ENCODE results near the gene GET3. TPM values are rescaled to one million over a fixed set of nuclear protein-coding genes. Genes with fewer than 3 reads are reported as not detected.

Gene GET3
- total and polyA plus RNA-seq, 2 of the 13 experiments (the other 11 are each of a cell fraction or from before 2014, with no cell fraction given), result 57.7 to 59.4 TPM

DNA sequence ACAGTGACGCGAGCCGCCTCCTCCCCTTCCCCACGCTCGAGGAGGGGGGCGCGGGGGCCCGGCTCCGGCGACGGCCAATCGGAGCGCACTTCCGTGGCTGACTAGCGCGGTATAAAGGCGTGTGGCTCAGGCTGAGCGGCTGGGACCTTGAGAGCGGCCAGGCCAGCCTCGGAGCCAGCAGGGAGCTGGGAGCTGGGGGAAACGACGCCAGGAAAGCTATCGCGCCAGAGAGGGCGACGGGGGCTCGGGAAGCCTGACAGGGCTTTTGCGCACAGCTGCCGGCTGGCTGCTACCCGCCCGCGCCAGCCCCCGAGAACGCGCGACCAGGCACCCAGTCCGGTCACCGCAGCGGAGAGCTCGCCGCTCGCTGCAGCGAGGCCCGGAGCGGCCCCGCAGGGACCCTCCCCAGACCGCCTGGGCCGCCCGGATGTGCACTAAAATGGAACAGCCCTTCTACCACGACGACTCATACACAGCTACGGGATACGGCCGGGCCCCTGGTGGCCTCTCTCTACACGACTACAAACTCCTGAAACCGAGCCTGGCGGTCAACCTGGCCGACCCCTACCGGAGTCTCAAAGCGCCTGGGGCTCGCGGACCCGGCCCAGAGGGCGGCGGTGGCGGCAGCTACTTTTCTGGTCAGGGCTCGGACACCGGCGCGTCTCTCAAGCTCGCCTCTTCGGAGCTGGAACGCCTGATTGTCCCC lies 54.2 kb downstream of the GET3 start, which contains the start of gene JUNB (continued):
- TF ChIP-seq, protein P1, sequence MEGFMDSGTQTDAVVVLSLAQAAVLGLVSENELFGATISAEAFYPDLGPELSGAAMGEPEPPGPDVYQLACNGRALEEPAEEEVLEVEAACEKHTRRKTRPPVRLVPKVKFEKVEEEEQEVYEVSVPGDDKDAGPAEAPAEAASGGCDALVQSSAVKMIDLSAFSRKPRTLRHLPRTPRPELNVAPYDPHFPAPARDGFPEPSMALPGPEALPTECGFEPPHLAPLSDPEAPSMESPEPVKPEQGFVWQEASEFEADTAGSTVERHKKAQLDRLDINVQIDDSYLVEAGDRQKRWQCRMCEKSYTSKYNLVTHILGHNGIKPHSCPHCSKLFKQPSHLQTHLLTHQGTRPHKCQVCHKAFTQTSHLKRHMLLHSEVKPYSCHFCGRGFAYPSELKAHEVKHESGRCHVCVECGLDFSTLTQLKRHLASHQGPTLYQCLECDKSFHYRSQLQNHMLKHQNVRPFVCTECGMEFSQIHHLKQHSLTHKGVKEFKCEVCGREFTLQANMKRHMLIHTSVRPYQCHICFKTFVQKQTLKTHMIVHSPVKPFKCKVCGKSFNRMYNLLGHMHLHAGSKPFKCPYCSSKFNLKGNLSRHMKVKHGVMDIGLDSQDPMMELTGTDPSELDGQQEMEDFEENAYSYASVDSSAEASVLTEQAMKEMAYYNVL (CRISPR knock-in tag; IDR thresholded peaks at IDR 0.05; ENCODE audit: borderline replicate concordance), result no peak; the same call in 1 of the 2 replicates
- TF ChIP-seq ZNF614 (CRISPR knock-in tag; IDR thresholded peaks at IDR 0.05; ENCODE audit: borderline replicate concordance), result peak; percentile 93
- TF ChIP-seq TARDBP (CRISPR knock-in tag; IDR thresholded peaks at IDR 0.05), result peak; percentile 86
- TF ChIP-seq ZZZ3 (CRISPR knock-in tag; IDR thresholded peaks at IDR 0.05; ENCODE audit: borderline replicate concordance), result 0 out of 2 replicates have a peak, but pooled peaks have one; percentile 55
- TF ChIP-seq, protein P2, sequence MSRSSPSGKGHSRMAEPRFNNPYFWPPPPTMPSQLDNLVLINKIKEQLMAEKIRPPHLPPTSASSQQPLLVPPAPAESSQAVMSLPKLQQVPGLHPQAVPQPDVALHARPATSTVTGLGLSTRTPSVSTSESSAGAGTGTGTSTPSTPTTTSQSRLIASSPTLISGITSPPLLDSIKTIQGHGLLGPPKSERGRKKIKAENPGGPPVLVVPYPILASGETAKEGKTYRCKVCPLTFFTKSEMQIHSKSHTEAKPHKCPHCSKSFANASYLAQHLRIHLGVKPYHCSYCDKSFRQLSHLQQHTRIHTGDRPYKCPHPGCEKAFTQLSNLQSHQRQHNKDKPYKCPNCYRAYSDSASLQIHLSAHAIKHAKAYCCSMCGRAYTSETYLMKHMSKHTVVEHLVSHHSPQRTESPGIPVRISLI (CRISPR knock-in tag; IDR thresholded peaks at IDR 0.05; ENCODE audit: borderline replicate concordance), result 0 out of 2 replicates have a peak, but pooled peaks have one; percentile 21
- no peak for TF ChIP-seq NFRKB (IDR thresholded peaks at IDR 0.05)
- TF ChIP-seq ELF3 (CRISPR knock-in tag; IDR thresholded peaks at IDR 0.05), result peak; percentile 86
- no peak; the same call in 1 of the 2 replicates for TF ChIP-seq CREM (IDR thresholded peaks at IDR 0.05)
- TF ChIP-seq CREM (CRISPR knock-in tag; IDR thresholded peaks at IDR 0.05), result no peak
- TF ChIP-seq ZNF264 (CRISPR knock-in tag; IDR thresholded peaks at IDR 0.05), result no peak; the same call in 1 of the 2 replicates
- peak; percentile 99 for TF ChIP-seq SAP130 (CRISPR knock-in tag; IDR thresholded peaks at IDR 0.05; ENCODE audit: low read depth)
- TF ChIP-seq ZNF773 (CRISPR knock-in tag; IDR thresholded peaks at IDR 0.05; ENCODE audit: borderline replicate concordance), result no peak
- no peak for TF ChIP-seq TCF12 (IDR thresholded peaks at IDR 0.05)
- no peak for TF ChIP-seq TCF12 (CRISPR knock-in tag; IDR thresholded peaks at IDR 0.05)
- peak; percentile 30 for TF ChIP-seq ASH2L (IDR thresholded peaks at IDR 0.05; ENCODE audit: insufficient read length, low read depth, low read length)
- peak; percentile 96 for TF ChIP-seq SP5 (CRISPR knock-in tag; IDR thresholded peaks at IDR 0.05; ENCODE audit: borderline replicate concordance, low read depth)
- no peak for TF ChIP-seq ZNF34 (CRISPR knock-in tag; IDR thresholded peaks at IDR 0.05; ENCODE audit: borderline replicate concordance)
- TF ChIP-seq RXRB (CRISPR knock-in tag; IDR thresholded peaks at IDR 0.05; ENCODE audit: borderline replicate concordance), result peak; percentile 76; the same call in 1 of the 2 replicates
- TF ChIP-seq, protein P3, sequence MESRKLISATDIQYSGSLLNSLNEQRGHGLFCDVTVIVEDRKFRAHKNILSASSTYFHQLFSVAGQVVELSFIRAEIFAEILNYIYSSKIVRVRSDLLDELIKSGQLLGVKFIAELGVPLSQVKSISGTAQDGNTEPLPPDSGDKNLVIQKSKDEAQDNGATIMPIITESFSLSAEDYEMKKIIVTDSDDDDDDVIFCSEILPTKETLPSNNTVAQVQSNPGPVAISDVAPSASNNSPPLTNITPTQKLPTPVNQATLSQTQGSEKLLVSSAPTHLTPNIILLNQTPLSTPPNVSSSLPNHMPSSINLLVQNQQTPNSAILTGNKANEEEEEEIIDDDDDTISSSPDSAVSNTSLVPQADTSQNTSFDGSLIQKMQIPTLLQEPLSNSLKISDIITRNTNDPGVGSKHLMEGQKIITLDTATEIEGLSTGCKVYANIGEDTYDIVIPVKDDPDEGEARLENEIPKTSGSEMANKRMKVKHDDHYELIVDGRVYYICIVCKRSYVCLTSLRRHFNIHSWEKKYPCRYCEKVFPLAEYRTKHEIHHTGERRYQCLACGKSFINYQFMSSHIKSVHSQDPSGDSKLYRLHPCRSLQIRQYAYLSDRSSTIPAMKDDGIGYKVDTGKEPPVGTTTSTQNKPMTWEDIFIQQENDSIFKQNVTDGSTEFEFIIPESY (CRISPR knock-in tag; IDR thresholded peaks at IDR 0.05), result no peak
- peak; percentile 95 for TF ChIP-seq TSC22D2 (CRISPR knock-in tag; IDR thresholded peaks at IDR 0.05; ENCODE audit: borderline replicate concordance)
- TF ChIP-seq ZNF10 (CRISPR knock-in tag; IDR thresholded peaks at IDR 0.05; ENCODE audit: borderline replicate concordance, low read depth), result no peak
- peak; percentile 44; the same call in 1 of the 2 replicates for TF ChIP-seq HMG20B (CRISPR knock-in tag; conservative IDR thresholded peaks at IDR 0.05)
- TF ChIP-seq ZNF546 (CRISPR knock-in tag; conservative IDR thresholded peaks at IDR 0.05), result no peak; the same call in 1 of the 2 replicates
- TF ChIP-seq ZNF431 (CRISPR knock-in tag; IDR thresholded peaks at IDR 0.05; ENCODE audit: borderline replicate concordance, low read depth), result peak; percentile 95
- TF ChIP-seq, protein P4, sequence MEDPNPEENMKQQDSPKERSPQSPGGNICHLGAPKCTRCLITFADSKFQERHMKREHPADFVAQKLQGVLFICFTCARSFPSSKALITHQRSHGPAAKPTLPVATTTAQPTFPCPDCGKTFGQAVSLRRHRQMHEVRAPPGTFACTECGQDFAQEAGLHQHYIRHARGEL (CRISPR knock-in tag; IDR thresholded peaks at IDR 0.05), result no peak

Data from HepG2 (cell line).